Sigmoid colon (tissue), 4 donors: ENCODE data around the gene NRXN3.

ENCODE experiments used
- EP300 ChIP-seq, 4 donors: sonication (generic); formaldehyde crosslinking; IDR thresholded peaks; one replicate each; pipeline ENCODE4 v1.6.1; 2017; ENCODE audit warnings: antibody characterized with exemption in 4 of 4
- TF ChIP-seq, protein P1 (sequence below), 4 experiments: fragments of 450-650 bp in 3 of 4; fragments of 200-600 bp in 1 of 4; IDR thresholded peaks; one replicate each; pipeline ENCODE4 v1.5.1; 2016 to 2019; ENCODE audit warnings: antibody characterized with exemption in 4 of 4, mild to moderate bottlenecking in 3 of 4, moderate library complexity in 2 of 4

DNA sequence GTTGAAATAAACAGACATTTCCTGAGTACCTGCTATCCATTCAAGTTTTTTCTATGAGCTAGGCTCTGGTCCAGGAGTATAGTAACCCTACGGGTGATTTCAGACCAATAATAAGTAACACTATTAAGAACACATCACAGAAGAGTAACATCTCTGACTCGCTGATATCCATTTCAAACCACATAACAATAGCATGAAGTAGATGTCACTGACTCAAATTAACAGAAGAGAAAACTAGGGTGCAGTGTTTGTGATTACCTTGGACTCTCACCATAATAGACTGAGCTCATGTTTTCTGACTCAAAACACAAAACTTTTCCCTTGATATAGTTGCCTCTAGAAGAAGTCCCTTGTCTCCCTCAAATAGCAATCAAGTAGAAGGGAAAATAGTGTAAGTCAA, 1618.2 kb downstream of the NRXN3 start:
- TF ChIP-seq, protein P1, sequence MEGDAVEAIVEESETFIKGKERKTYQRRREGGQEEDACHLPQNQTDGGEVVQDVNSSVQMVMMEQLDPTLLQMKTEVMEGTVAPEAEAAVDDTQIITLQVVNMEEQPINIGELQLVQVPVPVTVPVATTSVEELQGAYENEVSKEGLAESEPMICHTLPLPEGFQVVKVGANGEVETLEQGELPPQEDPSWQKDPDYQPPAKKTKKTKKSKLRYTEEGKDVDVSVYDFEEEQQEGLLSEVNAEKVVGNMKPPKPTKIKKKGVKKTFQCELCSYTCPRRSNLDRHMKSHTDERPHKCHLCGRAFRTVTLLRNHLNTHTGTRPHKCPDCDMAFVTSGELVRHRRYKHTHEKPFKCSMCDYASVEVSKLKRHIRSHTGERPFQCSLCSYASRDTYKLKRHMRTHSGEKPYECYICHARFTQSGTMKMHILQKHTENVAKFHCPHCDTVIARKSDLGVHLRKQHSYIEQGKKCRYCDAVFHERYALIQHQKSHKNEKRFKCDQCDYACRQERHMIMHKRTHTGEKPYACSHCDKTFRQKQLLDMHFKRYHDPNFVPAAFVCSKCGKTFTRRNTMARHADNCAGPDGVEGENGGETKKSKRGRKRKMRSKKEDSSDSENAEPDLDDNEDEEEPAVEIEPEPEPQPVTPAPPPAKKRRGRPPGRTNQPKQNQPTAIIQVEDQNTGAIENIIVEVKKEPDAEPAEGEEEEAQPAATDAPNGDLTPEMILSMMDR (IDR thresholded peaks at IDR 0.05) = no peak
- TF ChIP-seq EP300 (IDR thresholded peaks at IDR 0.05) = no peak
